ENCODE results near the gene JAG1. TPM values are rescaled to one million over a fixed set of nuclear protein-coding genes. Genes with fewer than 3 reads are reported as not detected.

The JAG1 gene
- total RNA-seq, 2 donors from 2014 or later, result 6.8 to 19.7 TPM

Small RNA genes lying within 50 kb of the gene (microRNA-seq; reads per million reads assigned to microRNA genes)
- gene MIR6870 (ENCODE audit: borderline microRNAs expressed), result not detected

Other genes with a start within 250 kb of the JAG1 start
- gene MKKS, start 239.8 kb downstream of the JAG1 start, total RNA-seq, result 10 to 100 TPM; 13.2 to 13.8 TPM
- 1 to 10 TPM; 9.2 to 9.5 TPM for gene SLX4IP, start 238.7 kb downstream of the JAG1 start, total RNA-seq